AG08395 (cell line): ENCODE measurements around the gene DDX24.

Experiments
- DNase-seq: peaks from one replicate; pipeline ENCODE4 v3.0.0; 2012; ENCODE audit warnings: mixed read lengths, low spot score

Gene DDX24

DNA sequence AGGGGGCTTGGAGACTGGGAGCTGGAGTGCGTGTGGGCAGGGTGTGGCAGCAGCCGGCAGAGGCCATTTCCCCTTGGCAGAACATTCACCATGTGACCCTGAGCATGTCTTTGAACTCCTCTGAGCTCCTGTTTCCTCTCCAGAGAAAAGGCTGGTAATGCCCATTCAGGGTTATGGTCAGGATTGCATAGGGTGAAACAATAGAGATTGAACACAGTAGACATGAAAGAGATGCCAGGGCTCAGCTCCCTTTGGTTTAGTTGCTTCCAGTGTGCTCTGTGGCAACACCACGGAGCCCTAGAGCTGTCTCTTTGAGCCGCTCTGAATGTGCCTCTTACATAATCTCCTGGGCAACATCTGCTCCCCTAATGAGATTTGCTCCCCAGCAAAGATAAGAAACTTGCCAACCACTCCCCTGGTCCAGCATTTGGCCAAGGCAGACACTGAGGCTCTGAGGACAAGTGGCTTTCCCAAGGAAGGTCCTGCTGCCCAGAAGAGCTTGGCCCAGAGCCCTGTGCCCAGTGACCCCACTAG, 34.1 kb upstream of the DDX24 start:
- no peak for DNase-seq

- DNase-seq: no peak
These were observed 33.6 kb upstream of the DDX24 start for GRCh38 chr14:94114589-94115057.

- DNase-seq: no peak
These were observed 33.0 kb upstream of the DDX24 start for GRCh38 chr14:94113908-94114588.

DNA sequence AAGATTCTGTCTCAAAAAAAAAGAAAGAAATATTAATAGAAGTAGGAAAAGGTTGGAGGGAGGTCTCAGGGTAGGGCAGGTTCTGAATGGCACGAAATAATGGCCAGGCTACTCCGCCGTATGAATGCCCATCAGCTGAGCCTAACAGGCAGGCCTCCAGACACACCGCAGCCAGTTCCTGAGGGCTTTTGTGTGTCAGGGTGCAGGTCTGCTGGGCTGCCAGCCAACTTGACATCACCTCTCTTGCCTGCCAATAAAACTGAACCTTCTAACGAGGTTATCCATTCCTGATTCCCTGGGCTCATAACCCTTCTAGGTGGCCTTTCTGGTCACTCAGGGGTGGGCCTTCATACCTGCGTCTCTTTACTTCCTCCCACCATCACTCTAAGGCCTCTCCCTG, 32.5 kb upstream of the DDX24 start:
- no peak for DNase-seq

- DNase-seq: no peak
These were observed 32.1 kb upstream of the DDX24 start for GRCh38 chr14:94113073-94113472.

GRCh38 chr14:94112513-94113063, 31.6 kb upstream of the DDX24 start:
- no peak for DNase-seq

DNA sequence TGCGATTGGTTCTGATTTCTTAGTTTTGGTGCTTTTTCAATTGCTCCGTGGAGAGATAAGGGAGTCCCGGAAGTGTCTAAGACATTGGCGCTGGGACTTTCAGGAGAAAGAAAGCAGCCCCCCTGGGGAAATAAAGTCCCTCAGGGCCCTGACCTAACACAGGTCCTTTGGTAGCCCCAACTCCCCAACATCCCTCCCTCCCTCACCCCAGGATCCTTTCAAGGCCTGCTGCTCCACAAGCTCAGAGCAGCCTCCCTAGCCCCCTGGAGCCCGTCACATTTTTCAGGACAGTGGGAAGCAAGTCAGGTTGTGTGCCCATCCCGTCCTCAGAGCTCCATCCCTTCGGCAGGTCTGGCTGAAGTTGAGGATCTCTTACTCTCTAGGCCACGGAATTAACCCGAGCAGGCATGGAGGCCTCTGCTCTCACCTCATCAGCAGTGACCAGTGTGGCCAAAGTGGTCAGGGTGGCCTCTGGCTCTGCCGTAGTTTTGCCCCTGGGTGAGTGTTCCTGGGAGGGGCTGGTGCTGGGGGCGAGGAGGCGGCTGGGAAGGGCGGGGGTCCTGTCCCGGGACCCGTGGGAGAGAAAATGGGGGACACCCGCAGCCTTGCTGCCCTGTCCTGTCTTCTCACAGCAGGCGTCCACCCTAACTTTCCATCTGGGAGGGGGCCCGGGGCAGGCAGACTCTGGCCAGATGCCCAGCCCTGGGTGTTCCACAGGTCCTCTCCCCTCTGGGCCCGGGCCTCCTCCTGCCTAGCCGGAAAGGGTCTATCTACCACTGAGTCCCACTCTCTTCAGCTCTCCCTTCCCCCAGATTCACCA, 30.5 kb upstream of the DDX24 start:
- DNase-seq: no peak

DNA sequence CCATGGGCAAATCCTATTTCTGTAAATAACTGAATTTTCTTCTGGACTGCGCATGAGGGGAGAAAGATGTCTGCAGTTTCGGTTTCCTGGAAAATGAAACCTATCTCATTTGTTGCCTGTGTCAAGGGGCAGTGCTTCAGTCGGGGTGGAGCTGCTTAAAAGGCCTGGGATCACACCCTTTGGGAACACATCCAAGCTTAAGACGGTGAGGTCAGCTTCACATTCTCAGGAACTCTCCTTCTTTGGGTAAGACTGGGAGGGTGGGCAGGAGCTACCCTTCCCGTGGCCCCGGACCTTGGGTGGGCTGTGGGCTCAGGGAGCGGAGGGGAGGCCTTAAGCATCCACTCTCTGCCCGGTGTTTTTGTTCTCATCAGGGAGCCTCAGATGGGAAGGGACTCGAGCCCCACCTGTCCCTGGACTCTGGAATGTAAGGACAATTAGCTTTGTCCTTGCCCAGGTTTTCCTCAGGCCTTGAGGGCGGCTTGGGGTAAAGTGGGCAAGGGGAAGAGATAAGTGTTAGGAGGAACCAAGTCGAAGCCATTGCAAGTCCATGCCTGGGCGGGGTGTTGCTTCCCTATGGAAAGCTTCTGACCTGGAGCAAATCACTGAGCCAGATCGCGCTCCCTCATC, 29.7 kb upstream of the DDX24 start, which contains the start of gene IFI27:
Gene IFI27 (plus strand): TSS at position 185 of the 630 bp plus-strand sequence.
- DNase-seq: peak; percentile 77

- no peak for DNase-seq
These were observed 28.9 kb upstream of the DDX24 start for GRCh38 chr14:94109915-94110250.

GRCh38 chr14:94104731-94105130, 23.7 kb upstream of the DDX24 start:
- DNase-seq: no peak

DNA sequence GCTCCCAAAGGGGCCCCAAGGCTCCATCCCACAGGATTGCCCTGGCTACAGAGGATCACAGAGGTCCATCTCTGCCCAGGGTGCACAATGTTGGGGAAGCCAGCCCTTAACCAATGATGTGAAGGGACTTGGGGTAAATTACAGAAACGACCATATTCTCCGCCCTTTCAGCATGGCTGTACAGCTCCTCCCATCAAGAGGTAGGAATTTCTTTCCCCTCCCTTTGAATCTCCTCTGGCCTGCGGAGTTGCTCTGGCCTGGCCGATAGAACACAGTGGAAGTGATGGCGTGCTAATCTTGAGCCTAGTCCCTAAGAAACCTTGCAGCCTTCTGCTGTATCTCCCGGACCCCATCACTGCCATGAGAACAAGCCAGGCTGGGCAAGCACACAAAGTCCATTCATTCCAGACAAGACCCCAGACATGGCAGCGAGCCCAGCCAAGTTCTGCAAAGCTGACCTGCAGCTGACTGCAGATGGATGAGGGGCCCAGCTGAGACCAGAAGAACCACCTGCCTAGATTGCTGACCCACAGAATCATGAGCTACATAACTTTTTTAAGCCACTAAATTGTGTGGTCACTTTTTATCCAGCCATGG, 22.6 kb upstream of the DDX24 start:
- DNase-seq: no peak

GRCh38 chr14:94102768-94103482, 21.9 kb upstream of the DDX24 start:
- DNase-seq: no peak

- no peak for DNase-seq
These were observed 20.7 kb upstream of the DDX24 start for GRCh38 chr14:94101748-94102147.

- peak; percentile 94 for DNase-seq
These were observed 19.8 kb upstream of the DDX24 start for GRCh38 chr14:94100847-94101246.

- DNase-seq: no peak
These were observed 18.0 kb upstream of the DDX24 start for GRCh38 chr14:94099006-94099405.

GRCh38 chr14:94098326-94098992, 17.5 kb upstream of the DDX24 start:
- peak; percentile 27 for DNase-seq

DNA sequence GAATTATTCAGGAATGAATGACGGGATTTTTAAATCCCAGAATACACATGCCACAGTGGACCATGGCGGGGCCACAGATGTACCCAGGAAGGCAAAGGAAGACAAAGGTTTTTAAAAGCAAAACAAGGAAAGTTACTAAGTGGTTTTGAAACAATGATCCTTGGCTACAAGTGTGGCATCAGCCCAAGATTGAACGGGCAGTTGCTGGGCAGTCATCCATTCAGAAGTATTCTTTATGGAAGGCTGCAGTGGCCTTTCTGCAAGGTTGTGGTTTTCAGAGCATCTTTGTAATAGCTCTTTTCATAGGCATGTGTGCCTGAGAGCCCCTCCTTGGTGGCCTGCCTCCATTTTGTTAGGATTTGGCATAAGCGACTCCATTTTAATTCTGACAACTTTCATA, 16.1 kb upstream of the DDX24 start:
- DNase-seq: no peak

DNA sequence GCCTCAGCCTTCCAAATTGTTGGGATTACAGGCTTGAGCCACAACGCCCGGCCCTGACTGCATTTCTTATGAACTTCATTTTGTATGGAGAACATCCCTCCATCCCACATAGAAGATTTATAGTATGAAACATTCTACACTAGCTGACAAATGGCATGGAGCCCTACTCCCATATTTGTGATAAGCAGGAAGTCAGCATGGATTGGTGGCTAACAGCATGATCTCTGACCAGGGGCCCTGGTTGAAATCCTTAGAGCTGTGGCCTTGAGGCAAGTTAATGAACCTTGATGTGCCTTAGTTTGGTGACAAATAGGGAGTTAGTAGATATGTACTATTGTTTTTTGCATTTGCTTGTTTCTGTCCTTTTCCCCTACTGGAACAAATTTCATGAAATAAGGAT, 12.4 kb upstream of the DDX24 start:
- DNase-seq: no peak

DNA sequence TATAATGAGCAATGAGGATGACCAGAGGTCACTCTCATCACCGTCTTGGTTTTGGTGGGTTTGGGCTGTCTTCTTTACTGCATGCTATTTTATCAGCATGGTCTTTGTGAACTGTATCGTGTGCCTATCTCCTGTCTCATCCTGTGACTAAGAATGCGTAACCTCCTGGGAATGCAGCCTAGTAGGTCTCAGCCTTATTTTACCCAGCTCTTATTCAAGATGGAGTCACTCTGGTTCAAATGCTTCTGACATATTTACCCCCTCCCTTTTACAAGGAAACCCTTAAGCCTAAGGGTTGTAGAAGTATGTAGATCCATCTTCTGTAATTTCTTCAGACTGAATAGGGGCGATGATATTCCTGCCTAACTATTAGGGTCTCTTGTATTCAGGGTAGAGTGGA, 8.5 kb upstream of the DDX24 start:
- no peak for DNase-seq

GRCh38 chr14:94088516-94088915, 7.5 kb upstream of the DDX24 start:
- DNase-seq: peak; percentile 25

- DNase-seq: no peak
These were observed 6.9 kb upstream of the DDX24 start for GRCh38 chr14:94087891-94088290.
